Panc1 (cell line): ENCODE results near the gene PPIB. TPM values are rescaled to one million over a fixed set of nuclear protein-coding genes. Genes with fewer than 3 reads are reported as not detected.

Experiments used
- ATAC-seq: fragments of 200-7000 bp; cut with Tn5 transposase; 2 replicates; pipeline ENCODE4 v1.9.1; 2020; ENCODE audit warnings: mild to moderate bottlenecking, moderate library complexity
- BruUV-seq: library from RNA; stranded (reverse); fragments of 400-500 nt; replicated peaks from 2 replicates; lab custom pipeline; 2021; lab: Mats Ljungman, UMichigan
- CTCF ChIA-PET: fragments of 300-600 bp; sonication (Branson Sonifier 250); formaldehyde crosslinking; loops from one replicate; lab custom pipeline; 2022; ENCODE audit warnings: antibody characterized with exemption; lab: Charles Lee
- POLR2A ChIA-PET: fragments of 300-600 bp; sonication (Branson Sonifier 250); formaldehyde crosslinking; loops from one replicate; lab custom pipeline; 2022; ENCODE audit warnings: antibody characterized with exemption; lab: Charles Lee
- DNase-seq: peaks from one replicate; pipeline ENCODE4 v3.0.0-alpha.2; 2010; ENCODE audit warnings: low read depth, low spot score
- H3K27ac ChIP-seq: 2 replicates; pipeline ENCODE4 v1.5.1; 2011; ENCODE audit warnings: mild to moderate bottlenecking, low read length, inconsistent platforms
- H3K27me3 ChIP-seq: fragments of 200-500 bp; sonication (Bioruptor generic); 2 replicates; pipeline ENCODE4 v1.6.0; 2014; ENCODE audit warnings: low read length, inconsistent platforms; ENCODE audit not compliant: control insufficient read depth, insufficient read depth
- H3K36me3 ChIP-seq: fragments of 200-500 bp; sonication (Bioruptor generic); 2 replicates; pipeline ENCODE4 v1.5.1; 2014; ENCODE audit warnings: inconsistent platforms, mild to moderate bottlenecking, low read length, moderate library complexity; ENCODE audit not compliant: control insufficient read depth, insufficient read depth
- H3K4me1 ChIP-seq: 2 replicates; pipeline ENCODE4 v1.5.1; 2011; ENCODE audit warnings: inconsistent platforms, mild to moderate bottlenecking, low read length, moderate library complexity; ENCODE audit not compliant: control insufficient read depth, insufficient read depth
- H3K4me3 ChIP-seq, 2 experiments: 2 replicates each; pipeline ENCODE4 v1.5.1; 2011 to 2012; ENCODE audit warnings: low read depth in 2 of 2, low read length in 2 of 2, mild to moderate bottlenecking in 2 of 2, inconsistent platforms in 1 of 2, moderate library complexity in 1 of 2
- H3K9me3 ChIP-seq: fragments of 200-500 bp; sonication (Bioruptor generic); 2 replicates; pipeline ENCODE4 v1.5.1; 2014; ENCODE audit warnings: low read depth, mild to moderate bottlenecking, inconsistent platforms, low read length, moderate library complexity; ENCODE audit not compliant: control insufficient read depth, insufficient read depth
- CTCF ChIP-seq: fragments of 450-650 bp; IDR thresholded peaks from 2 replicates; pipeline ENCODE4 v1.5.1; 2017; ENCODE audit warnings: mild to moderate bottlenecking
- POLR2AphosphoS5 ChIP-seq: IDR thresholded peaks from 2 replicates; pipeline ENCODE4 v1.6.1; 2012; ENCODE audit warnings: mild to moderate bottlenecking, low read depth, low read length, moderate library complexity
- SIN3A ChIP-seq: IDR thresholded peaks from 2 replicates; pipeline ENCODE4 v1.6.1; 2012; ENCODE audit warnings: low read depth, mild to moderate bottlenecking, low read length, moderate library complexity, borderline replicate concordance; ENCODE audit not compliant: insufficient read depth
- TCF7L2 ChIP-seq: IDR thresholded peaks from 2 replicates; pipeline ENCODE4 v1.6.1; 2011; ENCODE audit warnings: mild to moderate bottlenecking, low read depth, low read length, inconsistent platforms
- in situ Hi-C: cut with HindIII; loops from 2 replicates; pipeline ENCODE4 v1.10.0; 2016; ENCODE audit warnings: low sequenced_read_pairs, low pct_unique_long_range_greater_than_20kb
- intact Hi-C: fragments of 100-400 bp; cut with micrococcal nuclease; formaldehyde crosslinking; loops from one replicate; pipeline ENCODE4 v1.10.0; 2022; ENCODE audit not compliant: unreplicated experiment
- total RNA-seq: library from RNA; stranded (reverse); gene quantifications from one replicate; pipeline ENCODE4 v1.2.1, GENCODE V29; 2021; ENCODE audit not compliant: unreplicated experiment
- TF ChIP-seq, protein P1 (sequence below), 2 experiments: IDR thresholded peaks; 2 replicates each; pipeline ENCODE4 v1.6.1; 2011 to 2012; ENCODE audit warnings: low read depth in 2 of 2, control low read depth in 1 of 2, low read length in 1 of 2, mild to moderate bottlenecking in 1 of 2, moderate library complexity in 1 of 2; ENCODE audit not compliant: insufficient read depth in 1 of 2

PPIB gene
- total RNA-seq, 1 experiment from 2014 or later, result 407 TPM

GRCh38 chr15:64125978-64126377 lies 36.8 kb downstream of the PPIB start:
- Histone ChIP-seq H3K4me3 (no peak overlapping the region), H3K4me1 (no peaks in the 10 kb centered on the region), H3K9me3 (no peaks in the 10 kb centered on the region), H3K36me3 (peaks cover 28% of the 10 kb centered on the region), H3K27ac (no peak overlapping the region), H3K27me3 (no peaks in the 10 kb centered on the region)
- DNase-seq (no peak), ATAC-seq (no peak)
- intact Hi-C loops (no loop called here), in situ Hi-C loops (no loop called here)
- ChIA-PET POLR2A (no interaction called here), CTCF (interaction anchor here (0.6 kb wide), 1 partner anchor 345 kb away, joined by 4 read pairs; no protein-coding TSS in a partner anchor)
- no TSS peak for BruUV-seq
- no peak for TF ChIP-seq SIN3A
- TF ChIP-seq POLR2AphosphoS5, result no peak
- TF ChIP-seq, protein P1, sequence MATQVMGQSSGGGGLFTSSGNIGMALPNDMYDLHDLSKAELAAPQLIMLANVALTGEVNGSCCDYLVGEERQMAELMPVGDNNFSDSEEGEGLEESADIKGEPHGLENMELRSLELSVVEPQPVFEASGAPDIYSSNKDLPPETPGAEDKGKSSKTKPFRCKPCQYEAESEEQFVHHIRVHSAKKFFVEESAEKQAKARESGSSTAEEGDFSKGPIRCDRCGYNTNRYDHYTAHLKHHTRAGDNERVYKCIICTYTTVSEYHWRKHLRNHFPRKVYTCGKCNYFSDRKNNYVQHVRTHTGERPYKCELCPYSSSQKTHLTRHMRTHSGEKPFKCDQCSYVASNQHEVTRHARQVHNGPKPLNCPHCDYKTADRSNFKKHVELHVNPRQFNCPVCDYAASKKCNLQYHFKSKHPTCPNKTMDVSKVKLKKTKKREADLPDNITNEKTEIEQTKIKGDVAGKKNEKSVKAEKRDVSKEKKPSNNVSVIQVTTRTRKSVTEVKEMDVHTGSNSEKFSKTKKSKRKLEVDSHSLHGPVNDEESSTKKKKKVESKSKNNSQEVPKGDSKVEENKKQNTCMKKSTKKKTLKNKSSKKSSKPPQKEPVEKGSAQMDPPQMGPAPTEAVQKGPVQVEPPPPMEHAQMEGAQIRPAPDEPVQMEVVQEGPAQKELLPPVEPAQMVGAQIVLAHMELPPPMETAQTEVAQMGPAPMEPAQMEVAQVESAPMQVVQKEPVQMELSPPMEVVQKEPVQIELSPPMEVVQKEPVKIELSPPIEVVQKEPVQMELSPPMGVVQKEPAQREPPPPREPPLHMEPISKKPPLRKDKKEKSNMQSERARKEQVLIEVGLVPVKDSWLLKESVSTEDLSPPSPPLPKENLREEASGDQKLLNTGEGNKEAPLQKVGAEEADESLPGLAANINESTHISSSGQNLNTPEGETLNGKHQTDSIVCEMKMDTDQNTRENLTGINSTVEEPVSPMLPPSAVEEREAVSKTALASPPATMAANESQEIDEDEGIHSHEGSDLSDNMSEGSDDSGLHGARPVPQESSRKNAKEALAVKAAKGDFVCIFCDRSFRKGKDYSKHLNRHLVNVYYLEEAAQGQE (IDR thresholded peaks at IDR 0.05; ENCODE audit: insufficient read depth in 1 of 2, low read depth in 2 of 2, low read length in 1 of 2), result no peak
- TF ChIP-seq CTCF, result no peak
- no peak for TF ChIP-seq TCF7L2

DNA sequence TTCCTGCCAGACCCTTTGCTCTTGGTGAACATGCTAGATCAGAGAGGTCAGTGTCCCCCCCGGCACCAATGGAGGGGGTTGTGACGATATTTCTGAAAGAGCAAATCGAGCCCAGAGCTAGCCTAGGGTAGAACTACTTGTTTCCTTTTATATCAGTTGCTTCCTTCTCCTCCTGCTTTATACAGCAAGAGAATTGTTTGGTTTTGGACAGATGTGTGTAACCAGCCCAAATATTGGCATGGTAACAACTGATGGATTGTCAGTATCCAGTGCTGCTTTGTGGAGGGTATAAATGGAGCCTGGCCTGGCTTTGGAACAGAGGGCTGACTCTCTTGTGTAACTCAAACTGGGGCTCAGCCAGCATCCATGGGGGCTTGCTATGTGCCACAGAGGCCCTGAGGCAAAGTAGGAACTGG lies 39.9 kb downstream of the PPIB start:
- in situ Hi-C loops (no loop called here), intact Hi-C loops (no loop called here)
- ChIA-PET CTCF (no interaction called here), POLR2A (no interaction called here)
- ATAC-seq (no peak), DNase-seq (no peak)
- no peak overlapping the region for H3K27ac ChIP-seq
- no peak for TF ChIP-seq CTCF
- TF ChIP-seq, protein P1 (IDR thresholded peaks at IDR 0.05; ENCODE audit: insufficient read depth in 1 of 2, low read depth in 2 of 2, low read length in 1 of 2), result no peak
- no peak for TF ChIP-seq SIN3A
- no peak for TF ChIP-seq TCF7L2
- TF ChIP-seq POLR2AphosphoS5, result no peak
- no peaks in the 10 kb centered on the region for H3K27me3 ChIP-seq
- H3K9me3 ChIP-seq, result no peaks in the 10 kb centered on the region
- no peaks in the 10 kb centered on the region for H3K4me1 ChIP-seq
- peaks cover 18% of the 10 kb centered on the region for H3K36me3 ChIP-seq
- TSS peak; percentile 38 for BruUV-seq
- no peak overlapping the region for H3K4me3 ChIP-seq
